Tibial nerve (tissue), 4 donors: ENCODE data around the gene CLNK. TPM values are rescaled to one million over a fixed set of nuclear protein-coding genes. Genes with fewer than 3 reads are reported as not detected.

Source experiments
- DNase-seq, 2 donors: peaks; one replicate each; pipeline ENCODE4 v3.0.0-alpha.2; 2019; ENCODE audit warnings: low spot score in 2 of 2
- H3K27ac ChIP-seq, 4 donors: fragments of 200-600 bp; sonication (generic) in 3 of 4; one replicate each; pipeline ENCODE4 v1.5.1; 2017 to 2019; ENCODE audit warnings: mild to moderate bottlenecking in 1 of 4
- H3K27me3 ChIP-seq, 2 donors: fragments of 200-600 bp; sonication (generic) in 1 of 2; one replicate each; pipeline versions ENCODE4 v1.5.1 to v1.6.0; 2017 to 2019
- H3K36me3 ChIP-seq, 3 donors: fragments of 200-600 bp; sonication (generic); one replicate each; pipeline ENCODE4 v1.5.1; 2018 to 2019
- H3K4me1 ChIP-seq, 4 donors: fragments of 200-600 bp; sonication (generic) in 3 of 4; one replicate each; pipeline ENCODE4 v1.5.1; 2017 to 2019
- H3K4me3 ChIP-seq, 4 donors: fragments of 200-600 bp; sonication (generic) in 3 of 4; one replicate each; pipeline ENCODE4 v1.5.1; 2017 to 2019; ENCODE audit warnings: mild to moderate bottlenecking in 1 of 4, moderate library complexity in 1 of 4
- H3K9me3 ChIP-seq, 4 donors: fragments of 200-600 bp; sonication (generic) in 3 of 4; one replicate each; pipeline ENCODE4 v1.5.1; 2017 to 2019
- CTCF ChIP-seq, 5 experiments: fragments of 200-600 bp in 3 of 5; fragments of 450-650 bp in 2 of 5; sonication (generic) in 3 of 5; IDR thresholded peaks; one replicate each; pipeline ENCODE4 v1.5.1; 2016 to 2019; ENCODE audit warnings: antibody characterized with exemption in 5 of 5, mild to moderate bottlenecking in 3 of 5, moderate library complexity in 2 of 5
- EP300 ChIP-seq, 2 donors: sonication (generic); formaldehyde crosslinking; IDR thresholded peaks; one replicate each; pipeline ENCODE4 v1.6.1; 2017; ENCODE audit warnings: antibody characterized with exemption in 2 of 2, mild to moderate bottlenecking in 1 of 2
- POLR2A ChIP-seq, 2 donors: fragments of 450-650 bp; IDR thresholded peaks; one replicate each; pipeline ENCODE4 v1.6.1; 2017; ENCODE audit warnings: antibody characterized with exemption in 2 of 2, mild to moderate bottlenecking in 2 of 2, moderate library complexity in 2 of 2
- WGBS, 2 donors: methylation state at CpG; one replicate each; pipeline ENCODE4 v1.1.5; 2018; 5-methylcytosine and 5-hydroxymethylcytosine counted together
- total RNA-seq, 4 donors: library from RNA; depleted of rRNA; stranded (reverse); fragments of >200 nt; gene quantifications; one replicate each; pipeline ENCODE4 v1.1.0, GENCODE V29; 2016

Gene CLNK
- total RNA-seq, 4 donors from 2014 or later: not detected

GRCh38 chr4:10587296-10587695, 97.3 kb downstream of the CLNK start:
- no peaks in the 10 kb centered on the region for H3K27me3 ChIP-seq
- H3K36me3 ChIP-seq: no peaks in the 10 kb centered on the region
- no peak overlapping the region for H3K27ac ChIP-seq
- H3K4me3 ChIP-seq: no peak overlapping the region
- peaks cover 0 to 13% (median 6%) of the 10 kb centered on the region in 4 donors for H3K4me1 ChIP-seq
- 96 to 97% methylated on average over 12 of the region's 12 CpGs for WGBS, 2 donors
- no peak for DNase-seq
- no peaks in the 10 kb centered on the region for H3K9me3 ChIP-seq
- TF ChIP-seq EP300 (IDR thresholded peaks at IDR 0.05) (no peak), CTCF (IDR thresholded peaks at IDR 0.05) (no peak), POLR2A (IDR thresholded peaks at IDR 0.05) (no peak)

- WGBS, 2 donors: 0% methylated on average over 2 of the region's 2 CpGs
- H3K27me3 ChIP-seq: no peaks in the 10 kb centered on the region
- peak overlapping the region in 2 of 4 donors; percentile 51 to 64 for H3K27ac ChIP-seq
- peaks cover 0 to 13% (median 6%) of the 10 kb centered on the region in 4 donors for H3K4me1 ChIP-seq
- peak in 1 of 2 donors; percentile 14 for DNase-seq
- peak overlapping the region in 1 of 4 donors; percentile 35 for H3K4me3 ChIP-seq
- TF ChIP-seq CTCF (IDR thresholded peaks at IDR 0.05): no peak
- TF ChIP-seq EP300 (IDR thresholded peaks at IDR 0.05): peak; percentile 51 to 87
- no peak for TF ChIP-seq POLR2A (IDR thresholded peaks at IDR 0.05)
- no peaks in the 10 kb centered on the region for H3K36me3 ChIP-seq
- no peaks in the 10 kb centered on the region for H3K9me3 ChIP-seq
Measured at GRCh38 chr4:10584042-10584441, 100.5 kb downstream of the CLNK start.

- Histone ChIP-seq H3K27ac (no peak overlapping the region), H3K4me1 (peaks cover 0 to 13% (median 6%) of the 10 kb centered on the region in 4 donors), H3K27me3 (no peaks in the 10 kb centered on the region), H3K36me3 (no peaks in the 10 kb centered on the region), H3K4me3 (no peak overlapping the region), H3K9me3 (no peaks in the 10 kb centered on the region)
- TF ChIP-seq EP300 (IDR thresholded peaks at IDR 0.05) (no peak), CTCF (IDR thresholded peaks at IDR 0.05) (no peak), POLR2A (IDR thresholded peaks at IDR 0.05) (no peak)
- WGBS, 2 donors: 91 to 93% methylated on average over 8 of the region's 8 CpGs
- no peak for DNase-seq
Measured at GRCh38 chr4:10582951-10583350, 101.6 kb downstream of the CLNK start.

GRCh38 chr4:10582059-10582686, 102.4 kb downstream of the CLNK start:
- no peaks in the 10 kb centered on the region for H3K27me3 ChIP-seq
- TF ChIP-seq CTCF (IDR thresholded peaks at IDR 0.05) (peak; percentile 64 to 85 (median 80)), EP300 (IDR thresholded peaks at IDR 0.05) (no peak), POLR2A (IDR thresholded peaks at IDR 0.05) (no peak)
- peak; percentile 31 to 66 for DNase-seq
- H3K4me1 ChIP-seq: peaks cover 0 to 18% (median 6%) of the 10 kb centered on the region in 4 donors
- no peaks in the 10 kb centered on the region for H3K9me3 ChIP-seq
- H3K4me3 ChIP-seq: no peak overlapping the region
- H3K27ac ChIP-seq: no peak overlapping the region
- H3K36me3 ChIP-seq: no peaks in the 10 kb centered on the region
- 42 to 46% methylated on average over 3 of the region's 3 CpGs for WGBS, 2 donors

GRCh38 chr4:10581022-10581421, 103.5 kb downstream of the CLNK start:
- Histone ChIP-seq H3K27ac (no peak overlapping the region), H3K4me1 (peaks cover 0 to 20% (median 6%) of the 10 kb centered on the region in 4 donors), H3K36me3 (no peaks in the 10 kb centered on the region), H3K4me3 (no peak overlapping the region), H3K9me3 (no peaks in the 10 kb centered on the region), H3K27me3 (no peaks in the 10 kb centered on the region)
- 87 to 90% methylated on average over 3 of the region's 3 CpGs for WGBS, 2 donors
- DNase-seq: no peak
- TF ChIP-seq EP300 (IDR thresholded peaks at IDR 0.05) (no peak), CTCF (IDR thresholded peaks at IDR 0.05) (no peak), POLR2A (IDR thresholded peaks at IDR 0.05) (no peak)
